SK-N-DZ (cell line): ENCODE data around the gene ZNF57.
"Not testable (repeated sequence)": the region's sequence is repeated elsewhere in the genome, so short reads cannot be mapped to it uniquely, and the experiment has no call there.

Experiments
- DNase-seq: peaks from one replicate; pipeline ENCODE4 v3.0.0-alpha.2; 2015; ENCODE audit warnings: low spot score

ZNF57 gene

DNA sequence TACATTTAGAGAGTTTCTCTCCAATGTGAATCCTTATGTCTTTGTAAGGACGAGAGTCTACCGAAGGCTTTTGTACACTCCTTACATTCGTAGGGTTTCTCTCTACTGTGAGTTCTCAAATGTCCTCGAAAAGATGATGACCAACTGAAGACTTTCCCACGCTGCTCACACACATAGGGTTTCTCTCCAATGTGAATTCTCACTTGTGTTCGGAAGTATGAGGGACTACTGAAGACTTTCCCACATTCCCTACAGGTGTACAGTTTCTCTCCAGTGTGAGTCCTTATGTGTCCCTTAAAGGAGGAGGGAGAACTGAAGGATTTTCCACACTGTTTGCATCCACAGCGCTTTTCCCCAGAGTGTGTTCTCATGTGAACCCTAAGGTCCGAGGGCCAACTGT is 4.0 kb upstream of the ZNF57 start:
- DNase-seq, result no peak

- DNase-seq, result no peak
Measured at GRCh38 chr19:2902590-2903218, 2.0 kb downstream of the ZNF57 start.

GRCh38 chr19:2903326-2903725 is 2.6 kb downstream of the ZNF57 start:
- DNase-seq, result not testable (repeated sequence)

DNA sequence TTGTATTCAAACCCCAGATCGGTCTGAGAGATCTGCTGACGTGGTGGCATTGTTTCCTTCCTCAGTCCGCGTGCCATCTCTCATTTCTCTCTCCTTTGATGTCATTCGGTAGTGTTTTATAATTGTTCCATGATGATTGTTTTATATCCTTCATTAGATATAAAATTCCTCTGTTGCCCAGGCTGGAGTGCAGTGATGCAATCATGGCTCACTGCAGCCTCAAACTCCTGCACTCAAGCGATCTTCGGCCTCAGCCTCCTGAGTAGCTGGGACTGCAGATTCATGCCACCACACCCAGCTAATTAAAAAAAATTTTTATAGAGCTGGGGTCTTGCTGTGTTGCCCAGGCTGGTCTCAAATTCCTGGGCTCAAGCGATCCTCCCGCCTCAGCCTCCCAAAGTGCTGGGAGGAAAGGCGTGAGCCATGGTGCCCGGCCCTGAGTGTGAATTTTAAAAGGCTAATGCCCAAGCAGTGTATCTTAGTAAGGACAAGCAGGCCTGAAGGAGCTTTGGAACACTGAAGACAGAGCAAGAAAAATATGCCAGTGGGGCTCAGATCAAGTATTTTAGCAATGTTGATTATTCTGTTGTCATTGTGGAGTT is 5.3 kb downstream of the ZNF57 start:
- no peak for DNase-seq

- DNase-seq, result no peak
Measured at GRCh38 chr19:2906631-2907195, 6.0 kb downstream of the ZNF57 start.

DNA sequence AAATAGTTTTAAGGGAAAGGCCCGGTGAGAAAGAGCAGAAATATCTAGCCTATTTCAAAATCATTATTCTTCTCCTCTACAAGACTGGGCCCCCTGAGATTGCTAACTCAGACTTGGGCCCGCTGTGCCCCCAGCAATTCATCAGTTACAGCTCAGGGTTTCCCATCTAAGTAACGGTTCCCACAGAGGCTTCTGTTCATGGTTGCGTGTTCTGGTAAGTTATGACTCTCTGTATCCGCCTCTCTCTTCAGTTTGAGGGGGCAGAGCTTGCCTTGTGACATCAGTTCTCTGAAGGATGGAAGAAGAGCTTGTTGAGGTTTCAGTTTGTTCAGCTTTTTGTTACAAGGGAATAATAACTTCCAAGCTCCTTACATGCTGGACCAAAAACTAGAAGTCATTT is 11.6 kb downstream of the ZNF57 start:
- no peak for DNase-seq

GRCh38 chr19:2917275-2918184 is 16.8 kb downstream of the ZNF57 start:
- DNase-seq, result no peak

DNA sequence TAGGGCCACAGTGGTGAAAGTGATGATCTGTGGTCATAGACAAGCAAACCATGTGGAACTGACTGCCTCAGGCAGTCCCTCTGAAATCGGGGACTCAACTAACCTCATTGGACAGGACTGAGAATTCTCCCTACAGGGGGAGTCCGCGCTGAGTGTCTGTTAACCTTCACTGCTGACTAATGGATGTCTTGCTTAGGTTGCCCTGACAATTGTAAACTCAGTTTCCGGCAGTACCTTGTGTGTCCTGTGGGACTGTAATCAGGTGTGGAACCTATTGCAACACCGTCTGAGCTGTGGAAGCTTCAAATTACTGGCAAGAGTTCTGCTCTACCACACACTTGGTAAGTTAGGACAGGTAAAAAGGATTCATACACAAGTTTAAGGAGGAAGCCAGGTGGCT is 22.3 kb downstream of the ZNF57 start:
- no peak for DNase-seq

DNA sequence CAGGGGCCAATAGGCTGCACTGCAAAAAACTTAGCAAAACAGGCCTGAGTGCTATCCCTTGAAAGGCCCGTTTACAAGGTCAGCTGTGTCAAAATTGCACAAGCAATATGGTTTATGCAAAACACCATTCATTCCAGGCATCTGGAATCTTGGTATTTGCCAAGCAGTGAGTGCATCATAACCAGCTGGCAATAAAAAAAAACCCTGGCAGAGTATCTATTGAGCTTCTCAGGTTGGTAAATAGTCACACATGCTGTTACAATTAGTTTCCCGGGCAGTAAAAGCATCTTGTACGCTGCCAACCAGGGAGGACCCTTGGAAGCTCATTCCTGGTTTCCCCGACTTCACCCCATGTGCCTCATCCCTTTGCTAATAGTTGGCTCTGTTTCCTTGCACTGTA is 22.8 kb downstream of the ZNF57 start:
- DNase-seq, result no peak

GRCh38 chr19:2926341-2927031 is 25.8 kb downstream of the ZNF57 start:
- DNase-seq, result no peak

GRCh38 chr19:2927032-2927430 is 26.3 kb downstream of the ZNF57 start:
- DNase-seq, result no peak

DNA sequence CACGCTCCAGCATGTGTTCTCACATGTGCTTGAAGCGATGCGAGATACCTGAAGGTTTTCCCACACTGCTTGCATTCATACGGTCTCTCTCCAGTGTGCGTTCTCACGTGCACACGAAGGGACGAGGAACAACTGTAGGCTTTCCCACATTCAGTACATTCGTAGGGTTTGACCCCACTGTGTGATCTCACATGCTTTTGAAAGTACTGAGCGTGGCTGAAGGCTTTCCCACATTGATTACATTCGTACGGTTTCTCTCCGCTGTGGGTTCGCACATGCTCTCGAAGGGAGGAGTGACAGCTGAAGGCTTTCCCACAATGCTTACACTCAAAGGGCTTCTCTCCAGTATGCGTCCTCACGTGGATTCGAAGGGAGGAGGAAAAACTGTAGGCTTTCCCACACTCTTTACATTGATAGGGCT is 32.8 kb downstream of the ZNF57 start:
- no peak for DNase-seq

- not testable (repeated sequence) for DNase-seq
Measured at GRCh38 chr19:2935863-2936262, 35.1 kb downstream of the ZNF57 start.

- DNase-seq, result no peak
Measured at GRCh38 chr19:2942928-2943640, 42.4 kb downstream of the ZNF57 start.

DNA sequence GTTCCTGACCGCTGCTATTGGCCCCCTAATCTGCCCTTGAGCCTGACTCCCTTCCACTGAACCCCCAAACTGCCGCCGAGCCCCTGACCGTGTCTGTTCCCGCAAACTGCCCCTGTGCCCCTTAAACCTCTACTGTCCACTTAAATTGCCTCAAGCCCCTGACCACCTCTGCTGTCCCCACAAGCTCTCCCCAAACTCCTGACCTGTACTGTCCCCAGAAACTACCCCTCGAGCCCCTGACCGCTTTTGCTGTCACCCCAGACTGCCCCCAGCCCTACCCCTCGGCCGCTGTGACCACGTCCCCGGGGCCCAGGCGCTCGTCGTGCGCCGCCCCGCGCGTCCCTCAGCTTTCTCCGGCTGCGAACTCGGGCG is 43.7 kb downstream of the ZNF57 start:
- DNase-seq, result no peak

DNA sequence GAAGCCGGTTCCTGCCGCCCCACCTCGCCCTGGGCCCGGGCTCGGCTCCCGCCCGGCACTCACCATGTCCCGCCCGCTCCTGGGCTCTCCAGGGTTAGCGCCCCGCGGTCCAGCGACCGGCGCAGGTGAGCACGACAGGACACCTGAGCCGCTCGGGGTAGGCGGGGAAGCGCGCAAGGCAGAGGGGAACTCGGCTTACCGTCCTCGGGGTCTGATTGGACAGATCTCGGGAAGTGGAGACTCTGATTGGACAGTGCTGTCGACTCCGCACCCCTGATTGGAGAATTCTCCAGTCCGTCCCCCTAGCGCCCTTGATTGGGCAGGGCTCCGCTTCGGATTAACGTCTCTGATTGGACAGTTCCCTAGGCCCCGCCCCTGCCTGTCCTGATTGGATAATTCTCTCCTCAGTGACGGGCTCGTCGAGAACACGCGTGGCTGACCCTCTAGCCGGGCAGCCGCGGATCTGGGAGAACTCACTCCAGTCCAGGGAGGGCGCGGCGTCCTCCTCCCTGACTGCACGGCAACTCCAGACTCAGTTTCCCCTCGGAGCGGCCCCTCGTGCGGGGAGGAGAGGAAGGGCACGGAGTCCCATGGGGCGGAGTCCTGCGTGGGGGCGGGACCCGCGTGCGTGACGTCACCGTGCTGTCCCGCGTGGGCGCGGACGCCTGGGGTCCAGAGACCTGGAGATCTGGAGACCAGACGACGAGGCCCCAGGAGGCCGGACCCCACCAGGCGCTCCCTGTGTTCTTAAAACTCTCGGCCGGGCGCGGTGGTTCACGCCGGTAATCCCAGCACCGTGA is 44.2 kb downstream of the ZNF57 start, which contains the start of gene ZNF77:
Gene ZNF77 (minus strand): TSS at position 197 of the 800 bp plus-strand sequence. CDS start 131 bp downstream, at position 66.
- DNase-seq, result peak; percentile 98

DNA sequence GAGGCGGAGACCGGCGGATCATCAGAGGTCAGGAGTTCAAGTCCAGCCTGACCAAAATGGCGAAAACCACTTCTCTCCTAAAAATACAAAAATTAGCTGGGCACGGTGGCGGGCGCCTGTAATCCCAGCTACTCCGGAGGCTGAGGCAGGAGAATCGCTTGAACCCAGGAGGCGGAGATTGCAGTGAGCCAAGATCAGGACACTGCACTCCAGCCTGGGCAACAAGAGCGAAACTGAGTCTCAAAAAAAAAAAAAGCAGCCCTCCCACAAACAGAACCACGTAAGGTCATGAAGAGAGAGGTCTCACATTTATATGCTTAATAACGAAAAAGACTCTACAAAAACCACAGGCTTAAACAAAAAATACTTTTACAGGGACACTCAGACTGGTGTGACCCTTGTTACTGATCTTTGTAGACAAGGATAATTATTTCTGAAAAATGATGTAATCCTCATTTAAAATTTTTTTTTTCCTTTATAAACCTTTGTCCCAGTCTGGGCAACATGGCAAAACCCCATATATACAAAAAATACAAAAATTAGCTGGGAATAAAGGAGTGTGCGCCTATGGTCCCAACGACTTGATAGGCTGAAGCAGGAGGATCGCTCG is 45.0 kb downstream of the ZNF57 start:
- DNase-seq, result no peak

DNA sequence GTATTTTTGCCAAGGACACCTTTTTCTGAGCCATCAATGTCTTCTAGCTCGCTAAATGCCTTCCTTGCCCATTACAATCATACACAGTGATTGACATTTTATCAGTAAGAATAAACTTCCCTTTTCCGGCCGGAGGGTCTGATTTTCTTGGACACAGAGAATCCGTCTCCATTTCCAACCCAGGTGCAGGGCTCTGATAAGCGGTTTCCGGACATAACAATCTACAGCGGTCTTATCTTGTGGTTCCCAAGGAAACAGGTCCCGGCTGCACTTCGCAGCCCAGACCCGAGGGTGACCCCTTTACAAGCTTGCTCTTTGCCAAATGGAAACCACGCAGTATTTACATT is 49.2 kb downstream of the ZNF57 start:
- peak; percentile 53 for DNase-seq

DNA sequence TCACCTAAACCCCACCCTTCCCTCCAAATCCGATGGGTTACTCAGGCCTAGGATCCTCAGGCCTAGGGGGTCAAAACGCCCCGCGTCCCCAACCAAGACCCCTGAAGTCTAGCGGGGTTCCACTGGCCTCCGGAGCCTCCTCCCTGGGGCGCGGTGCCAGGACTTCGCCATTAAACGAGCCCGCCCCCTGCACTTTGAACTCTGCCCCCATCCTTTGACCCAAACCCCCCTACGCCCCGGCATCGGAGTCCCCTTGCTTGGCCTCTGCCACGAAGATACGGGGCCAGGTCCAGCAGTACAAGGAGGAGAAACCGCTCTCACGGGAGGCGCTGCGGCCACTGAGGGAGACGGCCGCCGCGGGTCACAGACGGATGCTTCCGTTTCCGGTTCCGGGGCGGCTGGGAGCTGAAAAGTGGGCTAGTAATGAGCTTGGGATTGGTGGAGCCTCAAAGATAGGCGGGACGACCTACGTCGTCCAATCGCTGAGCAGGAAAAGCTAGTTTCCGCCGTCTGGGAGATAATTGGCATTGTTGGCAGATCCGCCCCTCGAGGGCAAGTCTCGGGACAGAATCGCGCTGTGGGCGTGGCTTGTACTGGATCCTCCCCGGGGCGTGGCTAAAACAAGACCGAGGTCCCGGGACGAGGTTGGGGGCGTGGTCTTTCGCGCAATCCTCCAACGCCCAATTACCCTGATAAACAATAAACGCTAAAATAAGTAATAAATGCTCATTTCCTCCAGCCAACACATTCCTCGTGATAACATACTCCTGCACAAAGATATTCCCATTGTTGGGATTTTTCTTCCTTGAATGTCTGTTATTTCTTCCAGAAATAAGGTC is 49.8 kb downstream of the ZNF57 start:
- DNase-seq, result peak; percentile 99
